ENCODE measurements around the gene CCDC186. TPM values are rescaled to one million over a fixed set of nuclear protein-coding genes. Genes with fewer than 3 reads are reported as not detected.

CCDC186 gene
- total RNA-seq, 1 experiment from 2014 or later: 32.7 TPM

DNA sequence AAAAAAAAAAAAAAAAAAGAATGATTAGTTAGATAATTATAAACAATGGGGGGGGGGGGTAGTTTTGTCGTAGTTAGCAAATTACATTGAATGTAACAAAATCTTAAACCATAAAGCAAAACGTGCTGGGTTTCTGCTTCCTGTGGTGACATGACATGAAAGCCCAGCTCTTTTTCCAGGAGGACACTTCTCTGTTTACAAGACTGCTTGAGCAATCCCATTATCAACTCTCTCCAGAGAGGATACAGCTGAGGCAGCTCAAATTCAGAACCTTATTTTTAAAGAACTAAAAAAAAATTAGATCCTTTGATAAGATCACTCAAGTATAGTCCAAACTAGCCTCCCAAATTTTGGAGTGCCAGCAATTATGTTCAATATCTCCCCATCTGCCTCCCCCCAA, 71.7 kb downstream of the CCDC186 start:
- DNase-seq (ENCODE audit: low spot score) (no peak), ATAC-seq (no peak)
- Mint-ChIP-seq H3K27ac (no peak overlapping the region), H3K4me1 (peaks cover 10% of the 10 kb centered on the region), H3K9me3 (no peaks in the 10 kb centered on the region), H3K36me3 (no peaks in the 10 kb centered on the region), H3K27me3 (ENCODE audit: low read depth) (peaks cover 37% of the 10 kb centered on the region), H3K4me3 (no peak overlapping the region)
- CTCF ChIA-PET: interaction anchor here (0.7 to 2.2 kb wide), 3 partner anchors 107 to 180 kb away, joined by 3 to 9 read pairs (median 8); no protein-coding TSS in a partner anchor
- TF ChIP-seq NFE2L1 (CRISPR knock-in tag; IDR thresholded peaks at IDR 0.05) (no peak), ZBTB21 (CRISPR knock-in tag; IDR thresholded peaks at IDR 0.05; ENCODE audit: borderline replicate concordance) (no peak), ZNF671 (CRISPR knock-in tag; IDR thresholded peaks at IDR 0.05) (no peak), CBFB (CRISPR knock-in tag; IDR thresholded peaks at IDR 0.05; ENCODE audit: low read depth) (no peak), PRRX2 (CRISPR knock-in tag; IDR thresholded peaks at IDR 0.05) (no peak), GTF2I (CRISPR knock-in tag; conservative IDR thresholded peaks at IDR 0.05) (no peak), ZNF396 (CRISPR knock-in tag; IDR thresholded peaks at IDR 0.05; ENCODE audit: borderline replicate concordance) (no peak), FOXJ3 (CRISPR knock-in tag; IDR thresholded peaks at IDR 0.05; ENCODE audit: borderline replicate concordance) (no peak), NR2C2 (CRISPR knock-in tag; IDR thresholded peaks at IDR 0.05) (no peak)
- TF ChIP-seq, protein P1, sequence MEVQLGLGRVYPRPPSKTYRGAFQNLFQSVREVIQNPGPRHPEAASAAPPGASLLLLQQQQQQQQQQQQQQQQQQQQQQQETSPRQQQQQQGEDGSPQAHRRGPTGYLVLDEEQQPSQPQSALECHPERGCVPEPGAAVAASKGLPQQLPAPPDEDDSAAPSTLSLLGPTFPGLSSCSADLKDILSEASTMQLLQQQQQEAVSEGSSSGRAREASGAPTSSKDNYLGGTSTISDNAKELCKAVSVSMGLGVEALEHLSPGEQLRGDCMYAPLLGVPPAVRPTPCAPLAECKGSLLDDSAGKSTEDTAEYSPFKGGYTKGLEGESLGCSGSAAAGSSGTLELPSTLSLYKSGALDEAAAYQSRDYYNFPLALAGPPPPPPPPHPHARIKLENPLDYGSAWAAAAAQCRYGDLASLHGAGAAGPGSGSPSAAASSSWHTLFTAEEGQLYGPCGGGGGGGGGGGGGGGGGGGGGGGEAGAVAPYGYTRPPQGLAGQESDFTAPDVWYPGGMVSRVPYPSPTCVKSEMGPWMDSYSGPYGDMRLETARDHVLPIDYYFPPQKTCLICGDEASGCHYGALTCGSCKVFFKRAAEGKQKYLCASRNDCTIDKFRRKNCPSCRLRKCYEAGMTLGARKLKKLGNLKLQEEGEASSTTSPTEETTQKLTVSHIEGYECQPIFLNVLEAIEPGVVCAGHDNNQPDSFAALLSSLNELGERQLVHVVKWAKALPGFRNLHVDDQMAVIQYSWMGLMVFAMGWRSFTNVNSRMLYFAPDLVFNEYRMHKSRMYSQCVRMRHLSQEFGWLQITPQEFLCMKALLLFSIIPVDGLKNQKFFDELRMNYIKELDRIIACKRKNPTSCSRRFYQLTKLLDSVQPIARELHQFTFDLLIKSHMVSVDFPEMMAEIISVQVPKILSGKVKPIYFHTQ (CRISPR knock-in tag; IDR thresholded peaks at IDR 0.05): no peak
- TF ChIP-seq, protein P2, sequence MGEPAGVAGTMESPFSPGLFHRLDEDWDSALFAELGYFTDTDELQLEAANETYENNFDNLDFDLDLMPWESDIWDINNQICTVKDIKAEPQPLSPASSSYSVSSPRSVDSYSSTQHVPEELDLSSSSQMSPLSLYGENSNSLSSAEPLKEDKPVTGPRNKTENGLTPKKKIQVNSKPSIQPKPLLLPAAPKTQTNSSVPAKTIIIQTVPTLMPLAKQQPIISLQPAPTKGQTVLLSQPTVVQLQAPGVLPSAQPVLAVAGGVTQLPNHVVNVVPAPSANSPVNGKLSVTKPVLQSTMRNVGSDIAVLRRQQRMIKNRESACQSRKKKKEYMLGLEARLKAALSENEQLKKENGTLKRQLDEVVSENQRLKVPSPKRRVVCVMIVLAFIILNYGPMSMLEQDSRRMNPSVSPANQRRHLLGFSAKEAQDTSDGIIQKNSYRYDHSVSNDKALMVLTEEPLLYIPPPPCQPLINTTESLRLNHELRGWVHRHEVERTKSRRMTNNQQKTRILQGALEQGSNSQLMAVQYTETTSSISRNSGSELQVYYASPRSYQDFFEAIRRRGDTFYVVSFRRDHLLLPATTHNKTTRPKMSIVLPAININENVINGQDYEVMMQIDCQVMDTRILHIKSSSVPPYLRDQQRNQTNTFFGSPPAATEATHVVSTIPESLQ (CRISPR knock-in tag; IDR thresholded peaks at IDR 0.05): no peak
- TF ChIP-seq, protein P3, sequence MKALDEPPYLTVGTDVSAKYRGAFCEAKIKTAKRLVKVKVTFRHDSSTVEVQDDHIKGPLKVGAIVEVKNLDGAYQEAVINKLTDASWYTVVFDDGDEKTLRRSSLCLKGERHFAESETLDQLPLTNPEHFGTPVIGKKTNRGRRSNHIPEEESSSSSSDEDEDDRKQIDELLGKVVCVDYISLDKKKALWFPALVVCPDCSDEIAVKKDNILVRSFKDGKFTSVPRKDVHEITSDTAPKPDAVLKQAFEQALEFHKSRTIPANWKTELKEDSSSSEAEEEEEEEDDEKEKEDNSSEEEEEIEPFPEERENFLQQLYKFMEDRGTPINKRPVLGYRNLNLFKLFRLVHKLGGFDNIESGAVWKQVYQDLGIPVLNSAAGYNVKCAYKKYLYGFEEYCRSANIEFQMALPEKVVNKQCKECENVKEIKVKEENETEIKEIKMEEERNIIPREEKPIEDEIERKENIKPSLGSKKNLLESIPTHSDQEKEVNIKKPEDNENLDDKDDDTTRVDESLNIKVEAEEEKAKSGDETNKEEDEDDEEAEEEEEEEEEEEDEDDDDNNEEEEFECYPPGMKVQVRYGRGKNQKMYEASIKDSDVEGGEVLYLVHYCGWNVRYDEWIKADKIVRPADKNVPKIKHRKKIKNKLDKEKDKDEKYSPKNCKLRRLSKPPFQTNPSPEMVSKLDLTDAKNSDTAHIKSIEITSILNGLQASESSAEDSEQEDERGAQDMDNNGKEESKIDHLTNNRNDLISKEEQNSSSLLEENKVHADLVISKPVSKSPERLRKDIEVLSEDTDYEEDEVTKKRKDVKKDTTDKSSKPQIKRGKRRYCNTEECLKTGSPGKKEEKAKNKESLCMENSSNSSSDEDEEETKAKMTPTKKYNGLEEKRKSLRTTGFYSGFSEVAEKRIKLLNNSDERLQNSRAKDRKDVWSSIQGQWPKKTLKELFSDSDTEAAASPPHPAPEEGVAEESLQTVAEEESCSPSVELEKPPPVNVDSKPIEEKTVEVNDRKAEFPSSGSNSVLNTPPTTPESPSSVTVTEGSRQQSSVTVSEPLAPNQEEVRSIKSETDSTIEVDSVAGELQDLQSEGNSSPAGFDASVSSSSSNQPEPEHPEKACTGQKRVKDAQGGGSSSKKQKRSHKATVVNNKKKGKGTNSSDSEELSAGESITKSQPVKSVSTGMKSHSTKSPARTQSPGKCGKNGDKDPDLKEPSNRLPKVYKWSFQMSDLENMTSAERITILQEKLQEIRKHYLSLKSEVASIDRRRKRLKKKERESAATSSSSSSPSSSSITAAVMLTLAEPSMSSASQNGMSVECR (CRISPR knock-in tag; IDR thresholded peaks at IDR 0.05; ENCODE audit: borderline replicate concordance): no peak
- TF ChIP-seq, protein P4, sequence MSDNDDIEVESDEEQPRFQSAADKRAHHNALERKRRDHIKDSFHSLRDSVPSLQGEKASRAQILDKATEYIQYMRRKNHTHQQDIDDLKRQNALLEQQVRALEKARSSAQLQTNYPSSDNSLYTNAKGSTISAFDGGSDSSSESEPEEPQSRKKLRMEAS (CRISPR knock-in tag; IDR thresholded peaks at IDR 0.05): no peak
- POLR2A ChIA-PET: interaction anchor here (0.6 kb wide), 1 partner anchor 142 kb away, joined by 3 read pairs; no protein-coding TSS in a partner anchor

DNA sequence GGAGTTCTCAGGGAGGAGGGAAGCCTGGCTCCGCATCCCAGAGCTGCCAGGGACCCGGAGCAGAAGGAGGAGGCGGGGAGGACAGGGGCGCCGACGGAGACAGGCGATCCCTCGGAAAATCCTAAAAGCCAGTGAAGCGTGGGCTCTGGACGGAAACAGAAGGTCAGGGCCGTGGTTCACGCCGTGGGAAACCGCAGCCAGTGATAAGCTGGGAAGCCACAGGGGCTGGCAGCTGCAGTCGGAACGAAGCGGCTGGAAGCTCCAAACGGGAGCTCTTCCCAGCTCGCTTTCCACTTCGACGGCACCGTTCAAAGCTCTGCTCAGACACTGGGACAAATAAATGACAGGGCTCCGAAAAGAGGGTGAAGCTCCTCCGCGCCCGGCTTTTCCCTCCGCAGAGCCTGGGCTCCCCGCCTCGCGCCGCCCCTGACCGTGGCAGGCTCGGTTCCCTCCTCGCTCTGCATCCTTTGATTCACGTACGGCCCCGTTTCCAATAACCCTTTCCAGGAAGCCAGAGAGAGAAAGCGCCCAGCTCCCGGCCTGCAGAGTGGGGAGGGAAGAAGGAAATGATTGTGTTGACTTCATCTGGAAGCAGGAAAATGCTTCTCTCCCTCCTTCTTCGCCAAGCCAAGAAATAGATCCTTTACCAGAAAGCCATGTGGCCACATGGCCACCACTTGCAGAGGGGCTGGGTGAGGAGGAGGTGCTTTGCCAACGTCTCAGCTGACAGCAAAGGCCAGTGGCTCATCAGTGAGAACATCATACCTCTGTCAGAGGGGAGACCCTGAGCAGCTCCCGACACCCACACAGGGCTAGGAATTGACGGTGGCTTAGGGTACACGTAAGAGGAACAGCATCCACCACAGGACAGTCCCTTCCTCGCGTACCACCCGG, 72.9 kb downstream of the CCDC186 start:
- H3K27me3 Mint-ChIP-seq (ENCODE audit: low read depth): peaks cover 37% of the 10 kb centered on the region
- POLR2A ChIA-PET: interaction anchor here (1.4 kb wide), 1 partner anchor 58 kb away, joined by 5 read pairs; the partner anchor contains the start of gene ADRB1
- H3K36me3 Mint-ChIP-seq: no peaks in the 10 kb centered on the region
- peak; percentile 35 for DNase-seq (ENCODE audit: low spot score)
- CTCF ChIA-PET: interaction anchor here (0.6 to 2.2 kb wide), 15 partner anchors 9 to 538 kb away, joined by 3 to 9 read pairs (median 7); partner anchors contain the start of gene VWA2
- H3K4me3 Mint-ChIP-seq: peak overlapping the region; percentile 64
- no peak overlapping the region for H3K27ac Mint-ChIP-seq
- no peaks in the 10 kb centered on the region for H3K9me3 Mint-ChIP-seq
- peak; percentile 71 for ATAC-seq
- peaks cover 10% of the 10 kb centered on the region for H3K4me1 Mint-ChIP-seq
- TF ChIP-seq, protein P3 (CRISPR knock-in tag; IDR thresholded peaks at IDR 0.05; ENCODE audit: borderline replicate concordance): no peak
- TF ChIP-seq, protein P5, sequence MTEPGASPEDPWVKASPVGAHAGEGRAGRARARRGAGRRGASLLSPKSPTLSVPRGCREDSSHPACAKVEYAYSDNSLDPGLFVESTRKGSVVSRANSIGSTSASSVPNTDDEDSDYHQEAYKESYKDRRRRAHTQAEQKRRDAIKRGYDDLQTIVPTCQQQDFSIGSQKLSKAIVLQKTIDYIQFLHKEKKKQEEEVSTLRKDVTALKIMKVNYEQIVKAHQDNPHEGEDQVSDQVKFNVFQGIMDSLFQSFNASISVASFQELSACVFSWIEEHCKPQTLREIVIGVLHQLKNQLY (CRISPR knock-in tag; IDR thresholded peaks at IDR 0.05): no peak
- TF ChIP-seq SP1 (CRISPR knock-in tag; conservative IDR thresholded peaks at IDR 0.05) (0 out of 2 replicates have a peak, but pooled peaks have one; percentile 28), ZNF121 (CRISPR knock-in tag; IDR thresholded peaks at IDR 0.05) (no peak), GTF2I (CRISPR knock-in tag; conservative IDR thresholded peaks at IDR 0.05) (no peak)
